K562 (cell line): ENCODE measurements around the gene VAC14. TPM values are rescaled to one million over a fixed set of nuclear protein-coding genes. Genes with fewer than 3 reads are reported as not detected.

ENCODE experiments used
- ATAC-seq: fragments of 200-7000 bp; cut with Tn5 transposase; 3 replicates; pipeline ENCODE4 v1.9.1; 2020; ENCODE audit warnings: moderate library complexity
- BruUV-seq: library from RNA; stranded (reverse); fragments of 400-500 nt; replicated peaks from 2 replicates; lab custom pipeline; 2021; lab: Mats Ljungman, UMichigan
- CTCF ChIA-PET: fragments of 300-600 bp; formaldehyde crosslinking; extraction: SDS; loops from one replicate; lab custom pipeline; 2021; ENCODE audit warnings: low intra/inter-chr PET ratio; lab: Yijun Ruan, JAX
- POLR2A ChIA-PET: fragments of 300-600, 350-650 bp; sonication (Branson Sonifier 250); formaldehyde crosslinking; extraction: SDS; loops from one replicate; lab custom pipeline; 2021; ENCODE audit warnings: antibody characterized with exemption, inconsistent platforms; lab: Yijun Ruan, JAX
- DNase-seq, 4 experiments: peaks; one replicate each; pipeline versions ENCODE4 v3.0.0 to v3.0.0-alpha.2; 2011 to 2018; ENCODE audit warnings: low spot score in 3 of 4, mixed read lengths in 3 of 4; ENCODE audit errors: extremely low read depth in 1 of 4
- FAIRE-seq: peaks from 2 replicates; lab custom pipeline; 2011; peaks lifted over from hg19 to GRCh38; lab: Jason Lieb, UNC
- H2AFZ ChIP-seq: 2 replicates; pipeline ENCODE4 v1.6.0; 2011; ENCODE audit warnings: low read depth, low read length, control low read depth, inconsistent platforms
- H3K27ac ChIP-seq: fragments of 200-600 bp; 3 replicates; pipeline ENCODE4 v1.8.0; 2011; ENCODE audit warnings: low read depth, mild to moderate bottlenecking, control low read depth, inconsistent platforms, low read length, moderate library complexity, mixed read lengths; ENCODE audit errors: extremely low read depth
- H3K27me3 ChIP-seq, 2 experiments: fragments of 300-600 bp in 1 of 2; 2 replicates in 1 of 2; 3 replicates in 1 of 2; pipeline versions ENCODE4 v1.6.0 to v1.8.0; 2011; ENCODE audit warnings: inconsistent platforms in 2 of 2, low read length in 2 of 2, mild to moderate bottlenecking in 1 of 2, mixed read lengths in 1 of 2, moderate library complexity in 1 of 2; ENCODE audit not compliant: control insufficient read depth in 2 of 2, insufficient read depth in 2 of 2
- H3K36me3 ChIP-seq: fragments of 300-600 bp; 3 replicates; pipeline ENCODE4 v1.8.0; 2011; ENCODE audit warnings: mild to moderate bottlenecking, low read length, inconsistent platforms; ENCODE audit not compliant: control insufficient read depth, insufficient read depth
- H3K4me1 ChIP-seq, 2 experiments: fragments of 200-600 bp in 1 of 2; replicated peaks in 1 of 2; 2 replicates in 1 of 2; 3 replicates in 1 of 2; pipeline versions ENCODE4 v1.5.1 to v1.8.0; 2011; ENCODE audit warnings: inconsistent platforms in 2 of 2, low read length in 2 of 2, mild to moderate bottlenecking in 1 of 2, mixed read lengths in 1 of 2, moderate library complexity in 1 of 2; ENCODE audit not compliant: control insufficient read depth in 2 of 2, insufficient read depth in 2 of 2
- H3K4me2 ChIP-seq: 2 replicates; pipeline ENCODE4 v1.6.1; 2011; ENCODE audit warnings: low read length, control low read depth, inconsistent platforms, mixed read lengths; ENCODE audit not compliant: insufficient read depth
- H3K4me3 ChIP-seq: fragments of 200-600 bp; sonication (generic), shearing (Covaris generic); 2 replicates; pipeline ENCODE4 v1.5.1; 2016; ENCODE audit warnings: control low read depth, inconsistent platforms
- H3K79me2 ChIP-seq: fragments of 200-600 bp; 3 replicates; pipeline ENCODE4 v1.8.0; 2011; ENCODE audit warnings: low read length, inconsistent platforms; ENCODE audit not compliant: control insufficient read depth, insufficient read depth
- H3K9ac ChIP-seq, 2 experiments: 2 replicates each; pipeline versions ENCODE4 v1.6.0 to v1.6.1; 2011; ENCODE audit warnings: low read depth in 2 of 2, low read length in 2 of 2, control low read depth in 1 of 2, inconsistent platforms in 1 of 2, mild to moderate bottlenecking in 1 of 2, mixed read lengths in 1 of 2; ENCODE audit not compliant: insufficient read depth in 1 of 2
- H3K9me1 ChIP-seq: one replicate; pipeline ENCODE4 v1.6.0; 2011; ENCODE audit warnings: inconsistent platforms, mild to moderate bottlenecking, low read length, moderate library complexity; ENCODE audit not compliant: control insufficient read depth, insufficient read depth
- H3K9me3 ChIP-seq: replicated peaks from 2 replicates; pipeline ENCODE4 v1.5.1; 2011; ENCODE audit warnings: low read depth, low read length, inconsistent platforms; ENCODE audit not compliant: control insufficient read depth, insufficient read depth
- H4K20me1 ChIP-seq: replicated peaks from 2 replicates; pipeline ENCODE4 v1.6.1; 2011; ENCODE audit warnings: low read length, inconsistent platforms, mixed read lengths; ENCODE audit not compliant: control insufficient read depth, insufficient read depth
- KLF6 ChIP-seq: fragments of 250-450 bp; sonication (Bioruptor Pico); IDR thresholded peaks from 2 replicates; pipeline ENCODE4 v1.4.0; 2020; ENCODE audit warnings: mild to moderate bottlenecking, moderate library complexity, borderline replicate concordance
- POLR2G ChIP-seq: fragments of 200-400 bp; formaldehyde crosslinking; IDR thresholded peaks from 2 replicates; pipeline ENCODE4 v1.6.1; 2017; ENCODE audit warnings: low read depth, mild to moderate bottlenecking, antibody characterized with exemption, low read length, moderate library complexity
- RBFOX2 ChIP-seq: fragments of 200-400 bp; formaldehyde crosslinking; IDR thresholded peaks from 2 replicates; pipeline ENCODE4 v1.6.1; 2017; ENCODE audit warnings: low read depth, mild to moderate bottlenecking, low read length, moderate library complexity
- WGBS: fragments of 100-300 bp; shearing (Covaris generic); methylation state at CpG from one replicate; pipeline ENCODE4 v1.1.6; 2016; ENCODE audit warnings: low coverage, mixed read lengths; ENCODE audit not compliant: insufficient coverage; ENCODE audit errors: missing lambda C conversion rate; 5-methylcytosine and 5-hydroxymethylcytosine counted together
- in situ Hi-C: fragments of 300-500 bp; cut with MboI; formaldehyde crosslinking; loops from 4 replicates; pipeline ENCODE4 v1.15.0; 2018; ENCODE audit warnings: inconsistent platforms, mixed read lengths
- intact Hi-C: fragments of 100-400 bp; cut with micrococcal nuclease; formaldehyde crosslinking; loops from 2 replicates; pipeline ENCODE4 v1.14.2; 2022
- polyA plus RNA-seq, 8 experiments: library from polyadenylated mRNA; depleted of rRNA in 4 of 8; stranded (reverse) in 5 of 8; unstranded in 3 of 8; fragments of >200 nt; fragmentation: Nextera tagmentation in 2 of 8; fragmentation: Illumina TruSeq in 1 of 8; extraction: Ambion mirVana in 2 of 8; extraction: Trizol in 1 of 8; gene quantifications; 2 replicates each; pipeline versions ENCODE4 v1.2.1 to v1.2.3, GENCODE V29; 2011 to 2014; ENCODE audit warnings: inconsistent platforms in 1 of 8, missing spikeins in 1 of 8
- total RNA-seq, 7 experiments: library from RNA; depleted of rRNA in 6 of 7; stranded (reverse); fragments of >200 nt in 6 of 7; fragmentation: Illumina TruSeq in 2 of 7; extraction: Trizol in 2 of 7; gene quantifications; 2 replicates each; pipeline versions ENCODE4 v1.2.1 to v1.2.3, GENCODE V29; 2011 to 2021; ENCODE audit warnings: low replicate concordance in 1 of 7

Gene VAC14
- total and polyA plus RNA-seq, 9 of the 15 experiments (the other 6 are each of a cell fraction or from before 2014, with no cell fraction given) = 1.3 to 41.6 (median 26.6) TPM

- TF ChIP-seq KLF6 (CRISPR knock-in tag) (no peak), RBFOX2 (peak; percentile 43; the same call in 1 of the 2 replicates), POLR2G (peak; percentile 31; the same call in 1 of the 2 replicates)
- BruUV-seq = TSS peak; percentile 56
- H4K20me1 ChIP-seq = peaks cover 12% of the 10 kb centered on the region; the same call in 1 of the 2 replicates
- no peak overlapping the region for H2AFZ ChIP-seq
- H3K4me3 ChIP-seq = no peak overlapping the region
- ATAC-seq (no peak), FAIRE-seq (no peak), DNase-seq (no peak)
- intact Hi-C loops (no loop called here), in situ Hi-C loops (no loop called here)
- H3K27me3 ChIP-seq = no peaks in the 10 kb centered on the region
- POLR2A ChIA-PET = interaction anchor here (0.6 kb wide), 1 partner anchor 100 kb away, joined by 3 read pairs; no protein-coding TSS in a partner anchor
- H3K9me1 ChIP-seq = no peaks in the 10 kb centered on the region
- CTCF ChIA-PET = no interaction called here
- H3K79me2 ChIP-seq = peaks cover 49% of the 10 kb centered on the region
- no peaks in the 10 kb centered on the region for H3K9me3 ChIP-seq
- no peak overlapping the region for H3K4me2 ChIP-seq
- H3K9ac ChIP-seq = peak overlapping the region in 1 of 2 experiments; percentile 85; a peak in 2 of 4 replicates
- WGBS = 96% methylated on average over 12 of the region's 13 CpGs
- peaks cover 15 to 85% of the 10 kb centered on the region in 2 experiments for H3K4me1 ChIP-seq
- no peak overlapping the region; the same call in 2 of the 3 replicates for H3K27ac ChIP-seq
- peaks cover 53% of the 10 kb centered on the region; the same call in 1 of the 3 replicates for H3K36me3 ChIP-seq
These were observed 117.6 kb downstream of the VAC14 start for GRCh38 chr16:70683146-70683944.
